PC-9 (cell line): ENCODE data around the gene ROBO1. TPM values are rescaled to one million over a fixed set of nuclear protein-coding genes. Genes with fewer than 3 reads are reported as not detected.

Experiments used
- BruUV-seq: library from RNA; stranded (reverse); fragments of 400-500 nt; replicated peaks from 2 replicates; lab custom pipeline; 2021; lab: Mats Ljungman, UMichigan
- CTCF ChIA-PET: fragments of 300-600 bp; sonication (Branson Sonifier 250); formaldehyde crosslinking; loops from one replicate; lab custom pipeline; 2022; ENCODE audit warnings: antibody characterized with exemption; lab: Charles Lee
- POLR2A ChIA-PET: fragments of 300-600 bp; sonication (Branson Sonifier 250); formaldehyde crosslinking; loops from one replicate; lab custom pipeline; 2022; ENCODE audit warnings: antibody characterized with exemption; ENCODE audit not compliant: unreplicated experiment; lab: Charles Lee
- DNase-seq, 2 experiments: peaks; one replicate each; pipeline versions ENCODE4 v3.0.0 to v3.0.0-alpha.2; 2015 to 2022; ENCODE audit warnings: mixed read lengths in 1 of 2
- H2AFZ ChIP-seq: fragments of 200-600 bp; sonication (generic); 2 replicates; pipeline ENCODE4 v1.8.1; 2017; ENCODE audit warnings: antibody characterized with exemption
- H3F3A ChIP-seq: fragments of 200-600 bp; sonication (generic); 2 replicates; pipeline ENCODE4 v1.8.1; 2017; ENCODE audit warnings: antibody characterized with exemption, mild to moderate bottlenecking, low read depth; ENCODE audit not compliant: insufficient read depth
- H3K27ac ChIP-seq: fragments of 200-600 bp; sonication (generic); 2 replicates; pipeline ENCODE4 v1.6.1; 2016; ENCODE audit warnings: mixed run types
- H3K27me3 ChIP-seq: fragments of 200-600 bp; sonication (generic); 2 replicates; pipeline ENCODE4 v1.6.1; 2016; ENCODE audit warnings: low read depth, mixed run types; ENCODE audit not compliant: insufficient read depth
- H3K36me3 ChIP-seq: fragments of 200-600 bp; sonication (generic); 2 replicates; pipeline ENCODE4 v1.6.1; 2016; ENCODE audit warnings: low read depth, mixed run types
- H3K4me1 ChIP-seq: fragments of 200-600 bp; sonication (generic); replicated peaks from 2 replicates; pipeline ENCODE4 v1.6.1; 2016; ENCODE audit warnings: mixed run types; ENCODE audit not compliant: insufficient read depth
- H3K4me2 ChIP-seq: fragments of 200-600 bp; sonication (generic); 2 replicates; pipeline ENCODE4 v1.6.1; 2017; ENCODE audit warnings: mixed run types
- H3K4me3 ChIP-seq: fragments of 200-600 bp; sonication (generic); 2 replicates; pipeline ENCODE4 v1.6.1; 2016; ENCODE audit warnings: mixed run types
- H3K79me2 ChIP-seq: fragments of 200-600 bp; sonication (generic); 2 replicates; pipeline ENCODE4 v1.6.1; 2017; ENCODE audit warnings: low read depth, mixed run types
- H3K9me2 ChIP-seq: fragments of 200-600 bp; sonication (generic); 2 replicates; pipeline ENCODE4 v1.8.1; 2017; ENCODE audit warnings: mild to moderate bottlenecking; ENCODE audit not compliant: insufficient read depth
- H3K9me3 ChIP-seq: fragments of 200-600 bp; sonication (generic); 2 replicates; pipeline ENCODE4 v1.8.1; 2016; ENCODE audit warnings: low read depth; ENCODE audit not compliant: insufficient read depth
- H4K20me1 ChIP-seq: fragments of 200-600 bp; sonication (generic); 2 replicates; pipeline ENCODE4 v1.8.1; 2017; ENCODE audit not compliant: insufficient read depth
- EZH2 ChIP-seq: fragments of 200-600 bp; sonication (generic); IDR thresholded peaks from 2 replicates; pipeline ENCODE4 v1.8.0; 2017; ENCODE audit warnings: antibody characterized with exemption, low read depth
- intact Hi-C: fragments of 100-400 bp; cut with micrococcal nuclease; formaldehyde crosslinking; loops from one replicate; pipeline ENCODE4 v1.10.0; 2022; ENCODE audit not compliant: unreplicated experiment
- total RNA-seq: library from RNA; stranded (reverse); gene quantifications from 2 replicates; pipeline ENCODE4 v1.2.3, GENCODE V29; 2021
- TF ChIP-seq, protein P1 (sequence below): fragments of 200-600 bp; sonication (generic); conservative IDR thresholded peaks from 2 replicates; pipeline ENCODE4 v1.6.1; 2017; ENCODE audit warnings: mixed run types, antibody characterized with exemption, mild to moderate bottlenecking, moderate library complexity

The ROBO1 gene
- total RNA-seq, 1 experiment from 2014 or later: 17.5 TPM

DNA sequence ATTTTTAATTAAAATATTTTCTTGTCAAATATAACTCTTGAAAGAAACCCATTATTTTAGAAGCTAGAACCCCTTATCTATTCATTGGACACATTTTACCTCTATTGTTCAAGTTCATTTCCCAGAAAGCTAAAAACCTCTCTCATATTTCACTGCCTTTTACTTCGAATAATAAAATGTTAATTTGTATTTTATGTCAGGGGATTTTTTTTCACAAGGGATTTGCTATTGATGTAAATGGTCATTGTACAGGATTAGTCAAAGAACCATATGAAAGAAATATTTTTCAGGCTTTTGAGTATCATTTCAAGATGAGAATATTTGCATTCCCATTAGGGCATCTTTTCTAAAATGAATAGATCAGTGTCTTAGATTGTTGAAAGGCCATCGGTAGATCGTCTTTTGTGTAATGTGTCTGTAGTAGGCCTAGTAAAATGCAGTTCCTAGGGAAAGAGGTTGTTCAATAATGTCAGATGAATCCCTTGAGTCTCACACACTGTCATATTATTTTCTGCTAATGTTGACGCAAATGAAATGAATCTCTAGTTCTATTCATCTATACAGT lies 114.5 kb downstream of the ROBO1 start:
- H3K79me2 ChIP-seq: no peaks in the 10 kb centered on the region
- ChIA-PET POLR2A (no interaction called here), CTCF (no interaction called here)
- no peaks in the 10 kb centered on the region for H3K9me3 ChIP-seq
- H3K27me3 ChIP-seq: no peaks in the 10 kb centered on the region
- no peak for TF ChIP-seq EZH2
- TF ChIP-seq, protein P1, sequence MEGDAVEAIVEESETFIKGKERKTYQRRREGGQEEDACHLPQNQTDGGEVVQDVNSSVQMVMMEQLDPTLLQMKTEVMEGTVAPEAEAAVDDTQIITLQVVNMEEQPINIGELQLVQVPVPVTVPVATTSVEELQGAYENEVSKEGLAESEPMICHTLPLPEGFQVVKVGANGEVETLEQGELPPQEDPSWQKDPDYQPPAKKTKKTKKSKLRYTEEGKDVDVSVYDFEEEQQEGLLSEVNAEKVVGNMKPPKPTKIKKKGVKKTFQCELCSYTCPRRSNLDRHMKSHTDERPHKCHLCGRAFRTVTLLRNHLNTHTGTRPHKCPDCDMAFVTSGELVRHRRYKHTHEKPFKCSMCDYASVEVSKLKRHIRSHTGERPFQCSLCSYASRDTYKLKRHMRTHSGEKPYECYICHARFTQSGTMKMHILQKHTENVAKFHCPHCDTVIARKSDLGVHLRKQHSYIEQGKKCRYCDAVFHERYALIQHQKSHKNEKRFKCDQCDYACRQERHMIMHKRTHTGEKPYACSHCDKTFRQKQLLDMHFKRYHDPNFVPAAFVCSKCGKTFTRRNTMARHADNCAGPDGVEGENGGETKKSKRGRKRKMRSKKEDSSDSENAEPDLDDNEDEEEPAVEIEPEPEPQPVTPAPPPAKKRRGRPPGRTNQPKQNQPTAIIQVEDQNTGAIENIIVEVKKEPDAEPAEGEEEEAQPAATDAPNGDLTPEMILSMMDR: no peak
- no peak overlapping the region for H2AFZ ChIP-seq
- H4K20me1 ChIP-seq: no peaks in the 10 kb centered on the region
- no peaks in the 10 kb centered on the region; the same call in 1 of the 2 replicates for H3K9me2 ChIP-seq
- H3K4me2 ChIP-seq: no peak overlapping the region
- no peaks in the 10 kb centered on the region for H3F3A ChIP-seq
- intact Hi-C loops: no loop called here
- H3K4me3 ChIP-seq: no peak overlapping the region
- no peak overlapping the region for H3K27ac ChIP-seq
- no peaks in the 10 kb centered on the region for H3K36me3 ChIP-seq
- no peak for DNase-seq
- H3K4me1 ChIP-seq: no peaks in the 10 kb centered on the region
- BruUV-seq: no TSS peak

DNA sequence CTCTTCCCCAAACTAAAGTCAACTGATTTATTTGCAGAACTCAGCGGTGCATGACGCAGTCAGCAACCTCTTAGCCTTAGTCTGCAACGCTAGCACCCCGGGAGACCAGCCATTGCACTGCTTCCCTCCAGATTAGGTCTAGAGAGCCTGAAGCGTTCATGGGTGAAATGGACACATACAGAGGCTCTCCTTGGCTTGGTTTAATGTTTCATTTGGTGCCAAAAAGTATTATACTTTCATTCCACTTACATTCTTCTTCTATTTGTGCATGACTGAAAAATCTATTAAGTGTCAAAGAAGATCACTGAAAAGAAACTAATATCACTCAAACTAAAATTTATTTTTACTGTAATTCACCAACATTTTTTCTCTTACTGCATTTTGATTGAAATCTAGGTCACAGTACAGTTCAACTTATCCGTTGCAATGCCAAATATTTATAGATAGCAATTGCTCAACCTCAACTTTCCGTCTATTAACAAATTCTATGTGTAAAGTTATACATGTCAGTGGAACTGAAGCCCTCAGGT lies 116.2 kb downstream of the ROBO1 start:
- H3K9me2 ChIP-seq: no peaks in the 10 kb centered on the region; the same call in none of the 2 replicates
- no TSS peak for BruUV-seq
- ChIA-PET POLR2A (no interaction called here), CTCF (no interaction called here)
- H3K79me2 ChIP-seq: no peaks in the 10 kb centered on the region
- no peaks in the 10 kb centered on the region for H3K4me1 ChIP-seq
- no peaks in the 10 kb centered on the region for H4K20me1 ChIP-seq
- no peaks in the 10 kb centered on the region for H3K36me3 ChIP-seq
- no peak overlapping the region for H3K27ac ChIP-seq
- TF ChIP-seq EZH2: no peak
- TF ChIP-seq, protein P1: no peak
- no peak for DNase-seq
- no peaks in the 10 kb centered on the region for H3F3A ChIP-seq
- intact Hi-C loops: no loop called here
- H3K4me2 ChIP-seq: no peak overlapping the region
- H2AFZ ChIP-seq: no peak overlapping the region
- no peak overlapping the region for H3K4me3 ChIP-seq
- no peaks in the 10 kb centered on the region for H3K27me3 ChIP-seq
- H3K9me3 ChIP-seq: no peaks in the 10 kb centered on the region

GRCh38 chr3:79639855-79640254 lies 127.9 kb downstream of the ROBO1 start:
- ChIA-PET POLR2A (no interaction called here), CTCF (no interaction called here)
- H3F3A ChIP-seq: no peaks in the 10 kb centered on the region
- no peaks in the 10 kb centered on the region for H4K20me1 ChIP-seq
- H3K4me3 ChIP-seq: no peak overlapping the region
- H3K27ac ChIP-seq: no peak overlapping the region
- H3K27me3 ChIP-seq: no peaks in the 10 kb centered on the region
- intact Hi-C loops: no loop called here
- BruUV-seq: no TSS peak
- no peak overlapping the region for H3K4me2 ChIP-seq
- no peaks in the 10 kb centered on the region for H3K9me2 ChIP-seq
- no peaks in the 10 kb centered on the region for H3K4me1 ChIP-seq
- H3K36me3 ChIP-seq: no peaks in the 10 kb centered on the region
- no peaks in the 10 kb centered on the region for H3K79me2 ChIP-seq
- no peaks in the 10 kb centered on the region for H3K9me3 ChIP-seq
- DNase-seq: no peak
- TF ChIP-seq, protein P1: no peak
- no peak for TF ChIP-seq EZH2
- H2AFZ ChIP-seq: no peak overlapping the region
